ENCODE results near the gene CMBL. TPM values are rescaled to one million over a fixed set of nuclear protein-coding genes. Genes with fewer than 3 reads are reported as not detected.

Gene CMBL
- total RNA-seq, 1 donor from 2014 or later = 2.2 TPM

DNA sequence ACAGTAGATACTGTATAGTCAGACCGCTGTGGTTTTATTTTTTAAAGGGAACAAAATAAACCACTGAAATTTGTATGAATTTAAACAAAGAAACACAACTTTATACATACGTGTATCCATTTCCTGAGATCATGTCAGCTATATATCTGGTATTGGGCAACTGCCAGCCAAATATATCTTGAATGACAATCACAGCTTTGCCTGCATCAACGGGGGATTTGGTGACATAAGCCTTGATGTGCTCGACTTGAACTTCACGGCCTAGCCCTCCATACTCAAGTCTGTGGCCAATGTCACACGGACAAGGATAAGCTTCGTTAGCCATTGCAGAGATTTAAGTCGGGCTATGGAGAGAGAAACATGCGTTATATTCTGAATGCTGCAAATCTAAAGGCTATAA lies 17.3 kb downstream of the CMBL start:
- H3K27ac Mint-ChIP-seq (ENCODE audit: unreplicated experiment) = no peak overlapping the region
- H3K27me3 Mint-ChIP-seq (ENCODE audit: unreplicated experiment) = peaks cover 5% of the 10 kb centered on the region
- peaks cover 6% of the 10 kb centered on the region for H3K9me3 Mint-ChIP-seq (ENCODE audit: unreplicated experiment)
- no peak overlapping the region for H3K4me3 Mint-ChIP-seq (ENCODE audit: unreplicated experiment)
- TF ChIP-seq, protein P1, sequence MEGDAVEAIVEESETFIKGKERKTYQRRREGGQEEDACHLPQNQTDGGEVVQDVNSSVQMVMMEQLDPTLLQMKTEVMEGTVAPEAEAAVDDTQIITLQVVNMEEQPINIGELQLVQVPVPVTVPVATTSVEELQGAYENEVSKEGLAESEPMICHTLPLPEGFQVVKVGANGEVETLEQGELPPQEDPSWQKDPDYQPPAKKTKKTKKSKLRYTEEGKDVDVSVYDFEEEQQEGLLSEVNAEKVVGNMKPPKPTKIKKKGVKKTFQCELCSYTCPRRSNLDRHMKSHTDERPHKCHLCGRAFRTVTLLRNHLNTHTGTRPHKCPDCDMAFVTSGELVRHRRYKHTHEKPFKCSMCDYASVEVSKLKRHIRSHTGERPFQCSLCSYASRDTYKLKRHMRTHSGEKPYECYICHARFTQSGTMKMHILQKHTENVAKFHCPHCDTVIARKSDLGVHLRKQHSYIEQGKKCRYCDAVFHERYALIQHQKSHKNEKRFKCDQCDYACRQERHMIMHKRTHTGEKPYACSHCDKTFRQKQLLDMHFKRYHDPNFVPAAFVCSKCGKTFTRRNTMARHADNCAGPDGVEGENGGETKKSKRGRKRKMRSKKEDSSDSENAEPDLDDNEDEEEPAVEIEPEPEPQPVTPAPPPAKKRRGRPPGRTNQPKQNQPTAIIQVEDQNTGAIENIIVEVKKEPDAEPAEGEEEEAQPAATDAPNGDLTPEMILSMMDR (IDR thresholded peaks at IDR 0.05; ENCODE audit: partially characterized antibody, unreplicated experiment) = no peak
- DNase-seq = no peak
- peaks cover 8% of the 10 kb centered on the region for H3K36me3 Mint-ChIP-seq (ENCODE audit: unreplicated experiment)
- H3K4me1 Mint-ChIP-seq (ENCODE audit: low read depth, unreplicated experiment) = no peaks in the 10 kb centered on the region

DNA sequence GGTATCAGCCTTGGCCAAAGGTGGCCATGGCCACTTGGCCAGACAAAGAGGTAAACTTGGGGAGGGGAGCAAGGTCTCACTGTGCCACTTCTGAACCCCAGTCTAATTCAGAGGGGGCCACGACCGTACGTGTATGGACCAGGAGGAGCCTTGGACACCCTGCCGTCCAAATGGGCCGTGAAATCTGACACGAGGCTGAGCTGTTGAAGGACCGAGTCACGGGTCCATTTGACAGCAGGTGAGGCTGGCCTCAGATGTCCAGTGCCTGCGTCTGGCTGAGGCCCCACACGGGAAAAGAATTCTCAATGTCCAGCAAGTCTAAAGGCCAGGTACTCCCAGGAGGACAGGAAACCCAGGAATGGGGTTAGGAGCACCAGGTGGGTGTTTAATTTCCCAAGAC lies 17.7 kb downstream of the CMBL start:
- Mint-ChIP-seq H3K4me1 (ENCODE audit: low read depth, unreplicated experiment) (no peaks in the 10 kb centered on the region), H3K36me3 (ENCODE audit: unreplicated experiment) (peaks cover 8% of the 10 kb centered on the region), H3K9me3 (ENCODE audit: unreplicated experiment) (peaks cover 6% of the 10 kb centered on the region), H3K4me3 (ENCODE audit: unreplicated experiment) (no peak overlapping the region), H3K27ac (ENCODE audit: unreplicated experiment) (no peak overlapping the region), H3K27me3 (ENCODE audit: unreplicated experiment) (peaks cover 5% of the 10 kb centered on the region)
- TF ChIP-seq, protein P1 (IDR thresholded peaks at IDR 0.05; ENCODE audit: partially characterized antibody, unreplicated experiment) = no peak
- DNase-seq = no peak

- DNase-seq = no peak
- Mint-ChIP-seq H3K36me3 (ENCODE audit: unreplicated experiment) (peaks cover 4% of the 10 kb centered on the region), H3K4me1 (ENCODE audit: low read depth, unreplicated experiment) (no peaks in the 10 kb centered on the region), H3K27me3 (ENCODE audit: unreplicated experiment) (peaks cover 3% of the 10 kb centered on the region), H3K27ac (ENCODE audit: unreplicated experiment) (no peak overlapping the region), H3K4me3 (ENCODE audit: unreplicated experiment) (no peak overlapping the region), H3K9me3 (ENCODE audit: unreplicated experiment) (peaks cover 6% of the 10 kb centered on the region)
- TF ChIP-seq, protein P1 (IDR thresholded peaks at IDR 0.05; ENCODE audit: partially characterized antibody, unreplicated experiment) = no peak
Observed at GRCh38 chr5:10289353-10289752, 18.3 kb downstream of the CMBL start.

DNA sequence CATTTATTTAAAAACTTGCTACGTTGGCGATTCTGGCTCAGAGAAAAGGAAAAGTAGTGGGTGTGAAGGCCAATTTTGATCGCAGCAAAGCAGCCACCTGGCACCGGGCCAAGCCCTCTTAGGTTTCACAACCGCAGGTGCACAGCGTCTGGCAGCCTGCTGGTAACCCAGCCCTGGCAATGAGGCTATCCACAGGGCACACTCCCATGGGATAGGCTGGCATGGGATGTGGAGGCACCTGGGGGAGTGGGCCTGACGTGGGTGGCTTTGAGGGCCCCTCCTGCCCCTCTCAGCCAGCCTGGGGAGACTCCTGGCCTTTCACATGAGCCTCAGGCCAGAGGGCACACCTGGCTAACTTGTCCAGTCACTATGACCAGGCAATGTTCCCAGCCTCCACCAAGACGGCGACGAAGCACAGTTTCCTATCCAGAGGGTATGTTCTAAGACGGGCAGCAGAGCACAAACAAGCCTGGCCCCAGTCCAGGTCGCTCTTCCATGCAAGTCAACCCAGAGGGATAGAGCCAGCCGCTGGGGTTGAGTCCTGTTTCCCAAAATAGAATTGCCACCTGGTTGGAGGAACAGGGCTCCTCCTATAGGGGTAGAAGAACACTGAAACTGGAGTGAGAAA lies 19.0 kb downstream of the CMBL start:
- TF ChIP-seq, protein P1 (IDR thresholded peaks at IDR 0.05; ENCODE audit: partially characterized antibody, unreplicated experiment) = no peak
- Mint-ChIP-seq H3K4me1 (ENCODE audit: low read depth, unreplicated experiment) (no peaks in the 10 kb centered on the region), H3K9me3 (ENCODE audit: unreplicated experiment) (peaks cover 3% of the 10 kb centered on the region), H3K27me3 (ENCODE audit: unreplicated experiment) (peaks cover 3% of the 10 kb centered on the region), H3K36me3 (ENCODE audit: unreplicated experiment) (peaks cover 4% of the 10 kb centered on the region), H3K27ac (ENCODE audit: unreplicated experiment) (no peak overlapping the region), H3K4me3 (ENCODE audit: unreplicated experiment) (no peak overlapping the region)
- no peak for DNase-seq

DNA sequence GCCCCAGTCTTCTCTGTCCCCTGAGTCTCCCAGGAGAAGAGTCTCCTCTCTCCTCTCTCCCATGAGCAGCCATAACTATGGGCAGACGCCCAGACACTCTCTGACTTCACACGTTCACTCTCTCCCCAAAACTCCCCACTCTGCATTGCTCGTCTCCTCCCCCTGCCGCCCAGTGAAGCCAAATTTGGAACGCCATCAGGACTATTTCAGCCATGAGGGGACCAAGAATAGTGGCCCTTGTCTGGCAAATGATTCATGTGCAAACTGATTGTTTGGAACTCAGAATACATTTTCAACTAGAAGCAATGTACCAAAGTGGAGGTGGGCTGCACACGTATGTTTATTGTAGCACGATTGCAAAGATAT lies 20.9 kb downstream of the CMBL start:
- H3K27ac Mint-ChIP-seq (ENCODE audit: unreplicated experiment) = no peak overlapping the region
- no peak for DNase-seq

More for the DNA sequence above, 20.9 kb downstream of the CMBL start:
- H3K4me1 Mint-ChIP-seq (ENCODE audit: low read depth, unreplicated experiment) = no peaks in the 10 kb centered on the region
- peaks cover 3% of the 10 kb centered on the region for H3K27me3 Mint-ChIP-seq (ENCODE audit: unreplicated experiment)
- H3K36me3 Mint-ChIP-seq (ENCODE audit: unreplicated experiment) = peaks cover 4% of the 10 kb centered on the region
- H3K4me3 Mint-ChIP-seq (ENCODE audit: unreplicated experiment) = no peak overlapping the region
- peaks cover 3% of the 10 kb centered on the region for H3K9me3 Mint-ChIP-seq (ENCODE audit: unreplicated experiment)
- TF ChIP-seq, protein P1 (IDR thresholded peaks at IDR 0.05; ENCODE audit: partially characterized antibody, unreplicated experiment) = no peak

All from glutamatergic neuron (in vitro differentiated cells).